ENCODE results near the gene IFT122.
A peak's percentile ranks its signal among the peaks of the same experiment; 100 is the strongest.

IFT122 gene

GRCh38 chr3:129416415-129416814, 23.6 kb upstream of the IFT122 start:
- no peak for DNase-seq (ENCODE audit: low read depth in 2 of 2)
- TF ChIP-seq CTCF (IDR thresholded peaks at IDR 0.05; ENCODE audit: low read depth, low read length), result no peak
- H3K4me3 ChIP-seq (replicated peaks in 1 of 2; ENCODE audit: low read depth in 2 of 2, low read length in 2 of 2), result no peak overlapping the region

DNA sequence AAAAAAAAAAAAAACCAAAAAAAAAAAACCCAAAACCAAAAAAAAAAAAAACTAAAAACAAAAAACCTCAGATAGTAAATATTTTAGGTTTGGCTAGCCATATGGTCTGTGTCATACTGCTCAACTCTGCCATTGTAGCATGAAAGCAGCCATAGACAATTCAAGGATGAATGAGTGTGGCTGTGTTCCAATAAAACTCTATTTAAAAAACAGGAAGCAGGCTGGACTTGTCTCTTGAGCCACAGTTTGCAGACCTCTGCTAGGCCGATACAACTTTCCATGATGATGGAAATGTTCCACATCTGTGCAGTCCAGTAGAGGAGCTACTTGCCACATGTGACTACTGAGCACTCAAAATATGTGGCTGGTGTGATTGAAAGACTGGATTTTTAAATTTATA, 22.7 kb upstream of the IFT122 start:
- peak; percentile 89 to 92 for DNase-seq (ENCODE audit: low read depth in 2 of 2)
- H3K4me3 ChIP-seq (replicated peaks in 1 of 2; ENCODE audit: low read depth in 2 of 2, low read length in 2 of 2), result no peak overlapping the region
- TF ChIP-seq CTCF (IDR thresholded peaks at IDR 0.05; ENCODE audit: low read depth, low read length), result no peak

- no peak for DNase-seq (ENCODE audit: low read depth in 2 of 2)
- TF ChIP-seq CTCF (IDR thresholded peaks at IDR 0.05; ENCODE audit: low read depth, low read length), result no peak
- H3K4me3 ChIP-seq (replicated peaks in 1 of 2; ENCODE audit: low read depth in 2 of 2, low read length in 2 of 2), result no peak overlapping the region
Observed at GRCh38 chr3:129418041-129418973, 21.7 kb upstream of the IFT122 start.

GRCh38 chr3:129419476-129419875, 20.5 kb upstream of the IFT122 start:
- no peak for TF ChIP-seq CTCF (IDR thresholded peaks at IDR 0.05; ENCODE audit: low read depth, low read length)
- no peak for DNase-seq (ENCODE audit: low read depth in 2 of 2)
- H3K4me3 ChIP-seq (replicated peaks in 1 of 2; ENCODE audit: low read depth in 2 of 2, low read length in 2 of 2), result no peak overlapping the region

DNA sequence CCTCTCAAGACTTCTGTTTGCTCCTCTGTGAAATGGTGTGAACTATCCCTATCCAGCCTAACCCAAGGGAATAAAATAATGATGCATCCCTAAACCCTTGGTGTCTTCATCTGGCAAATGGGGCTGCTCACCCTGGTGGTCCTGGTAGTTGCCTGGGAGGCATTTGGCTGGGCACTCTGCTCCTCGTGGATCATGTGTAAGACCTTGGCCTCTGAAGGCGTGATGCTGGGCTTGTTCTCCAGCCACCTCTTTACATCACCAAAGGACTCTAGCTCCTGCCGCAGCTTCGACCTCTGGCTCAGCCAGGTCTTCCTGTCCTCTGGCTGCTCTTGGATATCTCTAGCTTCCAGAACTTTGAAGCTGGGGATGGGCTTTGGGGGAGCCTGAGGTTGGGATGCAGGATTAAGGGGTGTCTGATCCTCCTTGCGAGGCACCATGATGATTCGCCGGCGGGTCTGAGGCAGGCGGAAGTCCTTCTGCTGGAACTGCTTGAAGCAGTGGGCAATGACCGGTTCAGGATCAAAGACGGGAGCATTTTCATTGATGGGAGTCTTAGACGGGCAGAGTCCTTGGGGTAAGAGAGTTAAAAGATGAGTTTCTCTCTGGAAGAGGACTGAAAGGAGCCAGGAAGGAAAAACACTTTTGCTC, 18.7 kb upstream of the IFT122 start:
- H3K4me3 ChIP-seq (replicated peaks in 1 of 2; ENCODE audit: low read depth in 2 of 2, low read length in 2 of 2), result no peak overlapping the region
- no peak for DNase-seq (ENCODE audit: low read depth in 2 of 2)
- no peak for TF ChIP-seq CTCF (IDR thresholded peaks at IDR 0.05; ENCODE audit: low read depth, low read length)

GRCh38 chr3:129421988-129422745, 17.9 kb upstream of the IFT122 start:
- DNase-seq (ENCODE audit: low read depth in 2 of 2), result no peak
- no peak overlapping the region for H3K4me3 ChIP-seq (replicated peaks in 1 of 2; ENCODE audit: low read depth in 2 of 2, low read length in 2 of 2)
- peak; percentile 23 for TF ChIP-seq CTCF (IDR thresholded peaks at IDR 0.05; ENCODE audit: low read depth, low read length)
